ENCODE measurements around the gene SPTLC1.

- TF ChIP-seq CTCF (IDR thresholded peaks at IDR 0.05) (peak; percentile 82 to 95 (median 92)), EP300 (IDR thresholded peaks at IDR 0.05; ENCODE audit: low read depth) (no peak)
These were observed 25.0 kb upstream of the SPTLC1 start for GRCh38 chr9:92140074-92140753.
